ENCODE measurements around the gene GPATCH4.

The GPATCH4 gene

GRCh38 chr1:156629823-156630449 is 28.7 kb upstream of the GPATCH4 start:
- Histone ChIP-seq H3K4me1 (ENCODE audit: control insufficient read depth in 1 of 2, insufficient read depth in 2 of 2, low read length in 2 of 2) (peaks cover 10 to 17% of the 10 kb centered on the region in 2 donors), H3K36me3 (ENCODE audit: control insufficient read depth in 1 of 2, insufficient read depth in 2 of 2, low read length in 2 of 2) (no peaks in the 10 kb centered on the region), H3K27ac (ENCODE audit: low read depth, low read length) (no peak overlapping the region), H3K27me3 (ENCODE audit: control insufficient read depth in 1 of 2, insufficient read depth in 2 of 2, low read length in 2 of 2) (peaks cover 26 to 31% of the 10 kb centered on the region in 2 donors), H3K9ac (ENCODE audit: low read depth in 1 of 2, low read length in 2 of 2) (no peak overlapping the region), H3K9me3 (ENCODE audit: control insufficient read depth in 1 of 2, low read length in 2 of 2) (no peaks in the 10 kb centered on the region), H3K4me3 (ENCODE audit: low read depth in 1 of 2, low read length in 2 of 2) (no peak overlapping the region)

- Histone ChIP-seq H3K9me3 (ENCODE audit: control insufficient read depth in 1 of 2, low read length in 2 of 2) (no peaks in the 10 kb centered on the region), H3K27ac (ENCODE audit: low read depth, low read length) (no peak overlapping the region), H3K27me3 (ENCODE audit: control insufficient read depth in 1 of 2, insufficient read depth in 2 of 2, low read length in 2 of 2) (peaks cover 32 to 34% of the 10 kb centered on the region in 2 donors), H3K9ac (ENCODE audit: low read depth in 1 of 2, low read length in 2 of 2) (no peak overlapping the region), H3K36me3 (ENCODE audit: control insufficient read depth in 1 of 2, insufficient read depth in 2 of 2, low read length in 2 of 2) (no peaks in the 10 kb centered on the region), H3K4me3 (ENCODE audit: low read depth in 1 of 2, low read length in 2 of 2) (no peak overlapping the region), H3K4me1 (ENCODE audit: control insufficient read depth in 1 of 2, insufficient read depth in 2 of 2, low read length in 2 of 2) (peaks cover 19 to 30% of the 10 kb centered on the region in 2 donors)
Observed at GRCh38 chr1:156627313-156627880, 26.1 kb upstream of the GPATCH4 start.

GRCh38 chr1:156626079-156626438 is 24.8 kb upstream of the GPATCH4 start:
- H3K9me3 ChIP-seq (ENCODE audit: control insufficient read depth in 1 of 2, low read length in 2 of 2), result no peaks in the 10 kb centered on the region
- H3K27ac ChIP-seq (ENCODE audit: low read depth, low read length), result no peak overlapping the region
- peak overlapping the region in 1 of 2 donors; percentile 43 for H3K9ac ChIP-seq (ENCODE audit: low read depth in 1 of 2, low read length in 2 of 2)
- H3K27me3 ChIP-seq (ENCODE audit: control insufficient read depth in 1 of 2, insufficient read depth in 2 of 2, low read length in 2 of 2), result peaks cover 30 to 34% of the 10 kb centered on the region in 2 donors
- H3K36me3 ChIP-seq (ENCODE audit: control insufficient read depth in 1 of 2, insufficient read depth in 2 of 2, low read length in 2 of 2), result no peaks in the 10 kb centered on the region
- H3K4me1 ChIP-seq (ENCODE audit: control insufficient read depth in 1 of 2, insufficient read depth in 2 of 2, low read length in 2 of 2), result peaks cover 19 to 30% of the 10 kb centered on the region in 2 donors
- peak overlapping the region; percentile 42 to 65 for H3K4me3 ChIP-seq (ENCODE audit: low read depth in 1 of 2, low read length in 2 of 2)

GRCh38 chr1:156625436-156626078 is 24.3 kb upstream of the GPATCH4 start:
- no peak overlapping the region for H3K27ac ChIP-seq (ENCODE audit: low read depth, low read length)
- peaks cover 19 to 30% of the 10 kb centered on the region in 2 donors for H3K4me1 ChIP-seq (ENCODE audit: control insufficient read depth in 1 of 2, insufficient read depth in 2 of 2, low read length in 2 of 2)
- H3K4me3 ChIP-seq (ENCODE audit: low read depth in 1 of 2, low read length in 2 of 2), result peak overlapping the region; percentile 42 to 65
- H3K36me3 ChIP-seq (ENCODE audit: control insufficient read depth in 1 of 2, insufficient read depth in 2 of 2, low read length in 2 of 2), result no peaks in the 10 kb centered on the region
- peaks cover 31 to 36% of the 10 kb centered on the region in 2 donors for H3K27me3 ChIP-seq (ENCODE audit: control insufficient read depth in 1 of 2, insufficient read depth in 2 of 2, low read length in 2 of 2)
- no peaks in the 10 kb centered on the region for H3K9me3 ChIP-seq (ENCODE audit: control insufficient read depth in 1 of 2, low read length in 2 of 2)
- peak overlapping the region in 1 of 2 donors; percentile 43 for H3K9ac ChIP-seq (ENCODE audit: low read depth in 1 of 2, low read length in 2 of 2)

- Histone ChIP-seq H3K4me1 (ENCODE audit: control insufficient read depth in 1 of 2, insufficient read depth in 2 of 2, low read length in 2 of 2) (peaks cover 19 to 30% of the 10 kb centered on the region in 2 donors), H3K27me3 (ENCODE audit: control insufficient read depth in 1 of 2, insufficient read depth in 2 of 2, low read length in 2 of 2) (peaks cover 33 to 42% of the 10 kb centered on the region in 2 donors), H3K9ac (ENCODE audit: low read depth in 1 of 2, low read length in 2 of 2) (peak overlapping the region in 1 of 2 donors; percentile 38), H3K4me3 (ENCODE audit: low read depth in 1 of 2, low read length in 2 of 2) (peak overlapping the region; percentile 42 to 59), H3K9me3 (ENCODE audit: control insufficient read depth in 1 of 2, low read length in 2 of 2) (no peaks in the 10 kb centered on the region), H3K27ac (ENCODE audit: low read depth, low read length) (no peak overlapping the region), H3K36me3 (ENCODE audit: control insufficient read depth in 1 of 2, insufficient read depth in 2 of 2, low read length in 2 of 2) (no peaks in the 10 kb centered on the region)
Observed at GRCh38 chr1:156624814-156625435, 23.6 kb upstream of the GPATCH4 start.

- peak overlapping the region; percentile 35 to 59 for H3K4me3 ChIP-seq (ENCODE audit: low read depth in 1 of 2, low read length in 2 of 2)
- H3K27me3 ChIP-seq (ENCODE audit: control insufficient read depth in 1 of 2, insufficient read depth in 2 of 2, low read length in 2 of 2), result peaks cover 39 to 49% of the 10 kb centered on the region in 2 donors
- H3K4me1 ChIP-seq (ENCODE audit: control insufficient read depth in 1 of 2, insufficient read depth in 2 of 2, low read length in 2 of 2), result peaks cover 19 to 30% of the 10 kb centered on the region in 2 donors
- H3K9me3 ChIP-seq (ENCODE audit: control insufficient read depth in 1 of 2, low read length in 2 of 2), result no peaks in the 10 kb centered on the region
- peak overlapping the region in 1 of 2 donors; percentile 38 for H3K9ac ChIP-seq (ENCODE audit: low read depth in 1 of 2, low read length in 2 of 2)
- no peaks in the 10 kb centered on the region for H3K36me3 ChIP-seq (ENCODE audit: control insufficient read depth in 1 of 2, insufficient read depth in 2 of 2, low read length in 2 of 2)
- H3K27ac ChIP-seq (ENCODE audit: low read depth, low read length), result no peak overlapping the region
Observed at GRCh38 chr1:156623946-156624813, 22.9 kb upstream of the GPATCH4 start.

- Histone ChIP-seq H3K9me3 (ENCODE audit: control insufficient read depth in 1 of 2, low read length in 2 of 2) (no peaks in the 10 kb centered on the region), H3K4me1 (ENCODE audit: control insufficient read depth in 1 of 2, insufficient read depth in 2 of 2, low read length in 2 of 2) (peaks cover 19 to 30% of the 10 kb centered on the region in 2 donors), H3K9ac (ENCODE audit: low read depth in 1 of 2, low read length in 2 of 2) (no peak overlapping the region), H3K27ac (ENCODE audit: low read depth, low read length) (no peak overlapping the region), H3K4me3 (ENCODE audit: low read depth in 1 of 2, low read length in 2 of 2) (no peak overlapping the region), H3K36me3 (ENCODE audit: control insufficient read depth in 1 of 2, insufficient read depth in 2 of 2, low read length in 2 of 2) (no peaks in the 10 kb centered on the region), H3K27me3 (ENCODE audit: control insufficient read depth in 1 of 2, insufficient read depth in 2 of 2, low read length in 2 of 2) (peaks cover 42 to 50% of the 10 kb centered on the region in 2 donors)
Observed at GRCh38 chr1:156622581-156623297, 21.5 kb upstream of the GPATCH4 start.

- Histone ChIP-seq H3K27me3 (ENCODE audit: control insufficient read depth in 1 of 2, insufficient read depth in 2 of 2, low read length in 2 of 2) (peaks cover 26 to 31% of the 10 kb centered on the region in 2 donors), H3K9ac (ENCODE audit: low read depth in 1 of 2, low read length in 2 of 2) (no peak overlapping the region), H3K36me3 (ENCODE audit: control insufficient read depth in 1 of 2, insufficient read depth in 2 of 2, low read length in 2 of 2) (no peaks in the 10 kb centered on the region), H3K9me3 (ENCODE audit: control insufficient read depth in 1 of 2, low read length in 2 of 2) (no peaks in the 10 kb centered on the region), H3K27ac (ENCODE audit: low read depth, low read length) (no peak overlapping the region), H3K4me1 (ENCODE audit: control insufficient read depth in 1 of 2, insufficient read depth in 2 of 2, low read length in 2 of 2) (peaks cover 17 to 19% of the 10 kb centered on the region in 2 donors), H3K4me3 (ENCODE audit: low read depth in 1 of 2, low read length in 2 of 2) (no peak overlapping the region)
Observed at GRCh38 chr1:156619582-156619955, 18.3 kb upstream of the GPATCH4 start.

- Histone ChIP-seq H3K9ac (ENCODE audit: low read depth in 1 of 2, low read length in 2 of 2) (no peak within 1 kb of the TSS), H3K9me3 (ENCODE audit: control insufficient read depth in 1 of 2, low read length in 2 of 2) (no peaks in the 10 kb centered on the region), H3K4me1 (ENCODE audit: control insufficient read depth in 1 of 2, insufficient read depth in 2 of 2, low read length in 2 of 2) (peaks cover 11 to 19% of the 10 kb centered on the region in 2 donors), H3K36me3 (ENCODE audit: control insufficient read depth in 1 of 2, insufficient read depth in 2 of 2, low read length in 2 of 2) (no peaks in the 10 kb centered on the region), H3K27me3 (ENCODE audit: control insufficient read depth in 1 of 2, insufficient read depth in 2 of 2, low read length in 2 of 2) (peaks cover 22 to 25% of the 10 kb centered on the region in 2 donors), H3K4me3 (ENCODE audit: low read depth in 1 of 2, low read length in 2 of 2) (no peak within 1 kb of the TSS), H3K27ac (ENCODE audit: low read depth, low read length) (no peak within 1 kb of the TSS)
Observed at GRCh38 chr1:156618853-156619581, 17.7 kb upstream of the GPATCH4 start, which contains the start of gene HAPLN2. TSS of gene HAPLN2 (plus strand) at chr1:156619415. CDS start at chr1:156623491, 4,076 bp downstream.
